Skeletal muscle tissue (tissue), 4 donors: Measurements from ENCODE around the gene ANKH. TPM values are rescaled to one million over a fixed set of nuclear protein-coding genes. Genes with fewer than 3 reads are reported as not detected.

ENCODE experiments used
- H3K27ac ChIP-seq: one replicate; pipeline ENCODE4 v1.7.0; 2013; ENCODE audit warnings: mild to moderate bottlenecking, low read depth, low read length, inconsistent platforms
- H3K27me3 ChIP-seq, 3 donors: one replicate each; pipeline ENCODE4 v1.7.0; 2013; ENCODE audit warnings: low read length in 3 of 3; ENCODE audit not compliant: control insufficient read depth in 3 of 3, insufficient read depth in 3 of 3
- H3K36me3 ChIP-seq, 3 donors: one replicate each; pipeline ENCODE4 v1.7.0; 2013; ENCODE audit warnings: low read length in 3 of 3; ENCODE audit not compliant: control insufficient read depth in 3 of 3, insufficient read depth in 3 of 3
- H3K4me1 ChIP-seq, 3 donors: one replicate each; pipeline ENCODE4 v1.7.0; 2013; ENCODE audit warnings: low read length in 3 of 3, mild to moderate bottlenecking in 3 of 3; ENCODE audit not compliant: control insufficient read depth in 3 of 3, insufficient read depth in 3 of 3
- H3K4me3 ChIP-seq, 3 donors: one replicate each; pipeline ENCODE4 v1.7.0; 2013; ENCODE audit warnings: low read length in 3 of 3
- H3K9ac ChIP-seq, 3 donors: one replicate each; pipeline ENCODE4 v1.7.0; 2013; ENCODE audit warnings: low read length in 3 of 3, mild to moderate bottlenecking in 3 of 3, moderate library complexity in 2 of 3, low read depth in 1 of 3
- H3K9me3 ChIP-seq, 3 donors: one replicate each; pipeline ENCODE4 v1.7.0; 2013; ENCODE audit warnings: low read length in 3 of 3; ENCODE audit not compliant: control insufficient read depth in 3 of 3
- total RNA-seq: library from RNA; depleted of rRNA; stranded (reverse); fragments of >200 nt; gene quantifications from one replicate; pipeline ENCODE4 v1.2.3, GENCODE V29; 2014
- donor health status: Osteomylitis.

ANKH gene
- total RNA-seq, 1 donor from 2014 or later = 13.0 TPM

GRCh38 chr5:14768508-14769365, 102.8 kb downstream of the ANKH start:
- Histone ChIP-seq H3K9me3 (no peaks in the 10 kb centered on the region), H3K27me3 (no peaks in the 10 kb centered on the region), H3K36me3 (peaks cover 0 to 12% (median 0%) of the 10 kb centered on the region in 3 donors), H3K27ac (peak overlapping the region; percentile 27), H3K9ac (peak overlapping the region in 1 of 3 donors; percentile 0), H3K4me1 (peaks cover 0 to 11% (median 9%) of the 10 kb centered on the region in 3 donors), H3K4me3 (no peak overlapping the region)

GRCh38 chr5:14767735-14768507, 103.7 kb downstream of the ANKH start:
- peak overlapping the region in 1 of 3 donors; percentile 0 for H3K9ac ChIP-seq
- H3K27me3 ChIP-seq = no peaks in the 10 kb centered on the region
- H3K4me3 ChIP-seq = no peak overlapping the region
- no peaks in the 10 kb centered on the region for H3K9me3 ChIP-seq
- peaks cover 0 to 12% (median 0%) of the 10 kb centered on the region in 3 donors for H3K36me3 ChIP-seq
- peak overlapping the region; percentile 27 for H3K27ac ChIP-seq
- peaks cover 0 to 14% (median 12%) of the 10 kb centered on the region in 3 donors for H3K4me1 ChIP-seq

GRCh38 chr5:14767053-14767452, 104.5 kb downstream of the ANKH start:
- H3K27ac ChIP-seq = no peak overlapping the region

GRCh38 chr5:14766584-14766983, 105.0 kb downstream of the ANKH start:
- Histone ChIP-seq H3K4me1 (peaks cover under 1 to 22% (median 20%) of the 10 kb centered on the region in 3 donors), H3K36me3 (peaks cover 0 to 12% (median 0%) of the 10 kb centered on the region in 3 donors), H3K27ac (no peak overlapping the region), H3K27me3 (no peaks in the 10 kb centered on the region), H3K4me3 (no peak overlapping the region), H3K9ac (no peak overlapping the region), H3K9me3 (no peaks in the 10 kb centered on the region)

More at GRCh38 chr5:14767053-14767452, 104.5 kb downstream of the ANKH start:
- Histone ChIP-seq H3K27me3 (no peaks in the 10 kb centered on the region), H3K9me3 (no peaks in the 10 kb centered on the region), H3K4me1 (peaks cover 0 to 19% (median 17%) of the 10 kb centered on the region in 3 donors), H3K36me3 (peaks cover 0 to 12% (median 0%) of the 10 kb centered on the region in 3 donors), H3K9ac (no peak overlapping the region), H3K4me3 (no peak overlapping the region)

- Histone ChIP-seq H3K9me3 (no peaks in the 10 kb centered on the region), H3K9ac (no peak overlapping the region), H3K4me1 (peaks cover 10 to 29% (median 26%) of the 10 kb centered on the region in 3 donors), H3K27me3 (no peaks in the 10 kb centered on the region), H3K4me3 (no peak overlapping the region), H3K27ac (no peak overlapping the region), H3K36me3 (peaks cover 0 to 12% (median 0%) of the 10 kb centered on the region in 3 donors)
These were observed 106.0 kb downstream of the ANKH start for GRCh38 chr5:14765587-14765986.

- H3K9ac ChIP-seq = no peak overlapping the region
These were observed 108.9 kb downstream of the ANKH start for GRCh38 chr5:14762549-14763216.

GRCh38 chr5:14760548-14761002, 111.0 kb downstream of the ANKH start:
- no peaks in the 10 kb centered on the region for H3K27me3 ChIP-seq
- peaks cover 0 to 5% (median 0%) of the 10 kb centered on the region in 3 donors for H3K36me3 ChIP-seq
- H3K9me3 ChIP-seq = no peaks in the 10 kb centered on the region
- peak overlapping the region in 1 of 3 donors; percentile 13 for H3K4me3 ChIP-seq
- peak overlapping the region in 1 of 3 donors; percentile 61 for H3K9ac ChIP-seq
- H3K27ac ChIP-seq = peak overlapping the region; percentile 95
- peaks cover 36 to 49% (median 46%) of the 10 kb centered on the region in 3 donors for H3K4me1 ChIP-seq

More at GRCh38 chr5:14762549-14763216, 108.9 kb downstream of the ANKH start:
- Histone ChIP-seq H3K27ac (peak overlapping the region; percentile 95), H3K9me3 (no peaks in the 10 kb centered on the region), H3K4me1 (peaks cover 26 to 35% (median 33%) of the 10 kb centered on the region in 3 donors), H3K27me3 (no peaks in the 10 kb centered on the region), H3K36me3 (peaks cover 0 to 3% (median 0%) of the 10 kb centered on the region in 3 donors), H3K4me3 (no peak overlapping the region)

- Histone ChIP-seq H3K4me3 (peak overlapping the region; percentile 13 to 42 (median 41)), H3K4me1 (peaks cover 36 to 55% (median 52%) of the 10 kb centered on the region in 3 donors), H3K27ac (peak overlapping the region; percentile 95)
These were observed 111.6 kb downstream of the ANKH start for GRCh38 chr5:14759744-14760547.

GRCh38 chr5:14757850-14758249, 113.7 kb downstream of the ANKH start:
- Histone ChIP-seq H3K36me3 (peaks cover 0 to 8% (median 2%) of the 10 kb centered on the region in 3 donors), H3K9me3 (no peaks in the 10 kb centered on the region), H3K27me3 (no peaks in the 10 kb centered on the region), H3K27ac (peak overlapping the region; percentile 52), H3K4me3 (no peak overlapping the region), H3K4me1 (peaks cover 54 to 65% (median 64%) of the 10 kb centered on the region in 3 donors), H3K9ac (no peak overlapping the region)

More at GRCh38 chr5:14759744-14760547, 111.6 kb downstream of the ANKH start:
- Histone ChIP-seq H3K36me3 (peaks cover 0 to 2% (median 0%) of the 10 kb centered on the region in 3 donors), H3K9me3 (no peaks in the 10 kb centered on the region), H3K27me3 (no peaks in the 10 kb centered on the region), H3K9ac (peak overlapping the region; percentile 39 to 63 (median 61))
